Nephron progenitor cell (in vitro differentiated cells): ENCODE results near the gene MYH7.

Experiments
- DNase-seq: peaks from one replicate; pipeline ENCODE4 v3.0.0; 2021
- H3K27ac Mint-ChIP-seq: 2 replicates; pipeline ENCODE4 v1.8.0; 2021; ENCODE audit warnings: mild to moderate bottlenecking, moderate library complexity, mixed read lengths
- H3K27me3 Mint-ChIP-seq: 2 replicates; pipeline ENCODE4 v1.8.0; 2021; ENCODE audit warnings: mild to moderate bottlenecking, low read depth, mixed read lengths; ENCODE audit not compliant: poor library complexity
- H3K36me3 Mint-ChIP-seq: 2 replicates; pipeline ENCODE4 v1.8.0; 2021; ENCODE audit warnings: low read depth, mixed read lengths
- H3K4me1 Mint-ChIP-seq: 2 replicates; pipeline ENCODE4 v1.8.0; 2021; ENCODE audit warnings: mixed read lengths
- H3K4me3 Mint-ChIP-seq: 2 replicates; pipeline ENCODE4 v1.8.0; 2021; ENCODE audit warnings: mild to moderate bottlenecking, moderate library complexity, mixed read lengths
- H3K9me3 Mint-ChIP-seq: 2 replicates; pipeline ENCODE4 v1.8.0; 2021; ENCODE audit warnings: mild to moderate bottlenecking, moderate library complexity, mixed read lengths
- CTCF ChIP-seq: fragments of 200-600 bp; sonication (generic); IDR thresholded peaks from 2 replicates; pipeline ENCODE4 v1.5.0; 2021; ENCODE audit warnings: antibody characterized with exemption

Gene MYH7

DNA sequence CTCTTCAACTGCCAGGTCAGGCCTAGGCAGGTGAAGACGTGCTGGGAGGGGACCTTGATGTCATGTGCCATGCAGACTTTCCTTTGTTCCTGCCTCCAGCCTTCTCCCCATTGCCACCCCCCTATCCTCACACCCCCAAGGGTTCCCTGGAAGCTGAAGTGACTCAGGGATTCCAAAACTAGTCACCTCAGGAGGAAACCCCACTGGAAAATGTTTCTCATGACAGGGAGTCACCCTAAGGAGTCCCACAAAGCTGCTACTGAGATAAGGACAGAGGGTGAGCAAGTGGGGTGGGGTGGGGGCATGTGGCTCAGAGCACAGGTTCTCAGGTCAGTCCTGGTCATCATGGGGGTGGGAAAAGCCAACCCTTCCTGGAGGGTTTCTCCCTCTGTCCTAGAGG, 65.2 kb downstream of the MYH7 start:
- DNase-seq: no peak
- Mint-ChIP-seq H3K9me3 (no peaks in the 10 kb centered on the region), H3K36me3 (no peaks in the 10 kb centered on the region), H3K4me1 (peaks cover 14% of the 10 kb centered on the region), H3K27ac (no peak overlapping the region), H3K4me3 (no peak overlapping the region), H3K27me3 (peaks cover 19% of the 10 kb centered on the region)
- no peak for TF ChIP-seq CTCF

DNA sequence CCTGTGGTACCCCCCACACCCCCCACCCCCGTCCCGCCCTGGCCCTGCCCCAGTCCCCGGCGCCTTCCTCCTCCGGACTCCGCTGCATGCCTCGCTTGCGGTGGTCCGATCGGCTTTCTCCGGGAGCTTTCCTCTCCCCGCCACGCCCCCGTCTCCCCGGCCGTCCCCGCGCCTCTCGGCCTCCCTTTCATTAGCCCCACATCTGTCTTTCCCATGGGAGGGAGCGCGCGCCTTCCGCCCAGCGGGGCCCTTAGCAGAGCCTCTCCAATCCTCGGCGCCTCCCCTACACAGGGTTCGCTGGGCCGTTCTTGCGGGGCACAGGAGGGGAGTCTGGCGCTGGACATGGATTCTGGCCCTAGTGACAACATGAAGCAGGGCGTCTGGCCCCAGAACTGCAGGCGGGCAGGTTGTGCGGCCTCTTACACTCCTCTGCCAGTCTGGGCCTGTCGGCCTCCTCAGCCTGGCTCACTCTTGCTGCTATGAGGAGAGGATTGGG, 69.0 kb downstream of the MYH7 start:
- Mint-ChIP-seq H3K9me3 (no peaks in the 10 kb centered on the region), H3K4me1 (peaks cover 43% of the 10 kb centered on the region), H3K36me3 (peaks cover 10% of the 10 kb centered on the region), H3K4me3 (peak overlapping the region; percentile 75), H3K27ac (peak overlapping the region; percentile 96), H3K27me3 (peaks cover 15% of the 10 kb centered on the region)
- no peak for TF ChIP-seq CTCF
- peak; percentile 94 for DNase-seq

DNA sequence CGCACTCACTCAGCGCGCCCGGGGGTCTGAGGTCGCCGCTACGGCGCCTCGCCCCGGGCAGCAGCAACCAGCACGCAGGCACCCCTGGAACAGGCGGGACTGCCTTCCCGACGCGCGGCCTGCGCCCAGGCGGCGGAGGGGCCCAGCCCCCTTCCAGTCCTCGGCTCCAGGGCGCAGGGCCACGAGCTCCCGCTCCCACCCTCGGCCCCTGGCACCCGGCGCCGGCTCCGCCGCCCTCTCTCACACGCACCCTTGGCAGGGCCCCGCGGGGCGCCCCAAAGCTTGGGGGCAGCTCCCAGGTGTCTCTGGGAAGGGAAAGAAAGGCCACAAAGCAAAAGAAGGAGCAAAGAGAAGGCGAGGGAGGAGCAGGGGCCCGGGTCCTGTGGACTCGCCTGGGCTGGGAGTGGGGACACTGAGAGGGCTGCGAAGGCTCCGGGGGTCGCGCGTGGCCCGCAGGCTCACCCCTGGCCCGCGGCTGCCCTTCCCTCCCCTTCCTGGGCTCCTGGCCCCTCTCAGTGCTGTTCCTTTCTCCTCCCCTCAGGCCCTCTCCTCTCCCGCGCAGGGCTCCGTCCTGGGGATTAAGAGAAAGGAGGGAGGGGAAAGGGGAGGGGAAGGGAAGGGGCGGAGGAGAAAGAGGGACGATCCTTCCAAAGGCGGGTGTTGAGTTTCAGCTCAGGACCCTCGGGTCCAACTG, 69.6 kb downstream of the MYH7 start:
- Mint-ChIP-seq H3K4me1 (peaks cover 49% of the 10 kb centered on the region), H3K27ac (no peak overlapping the region)

GRCh38 chr14:23365036-23365731, 70.3 kb downstream of the MYH7 start, which contains the start of gene EFS:
Gene EFS, minus strand, starts transcription at chr14:23365172. Its CDS starts 147 bp downstream, at chr14:23365025.
- Mint-ChIP-seq H3K4me1 (peaks cover 51% of the 10 kb centered on the region), H3K27ac (peak within 1 kb of the TSS; percentile 69), H3K27me3 (peaks cover 8% of the 10 kb centered on the region), H3K9me3 (no peaks in the 10 kb centered on the region), H3K4me3 (peak within 1 kb of the TSS; percentile 93), H3K36me3 (peaks cover 20% of the 10 kb centered on the region)
- TF ChIP-seq CTCF: no peak
- DNase-seq: peak; percentile 50

More for the DNA sequence above, 69.6 kb downstream of the MYH7 start:
- Mint-ChIP-seq H3K4me3 (peak overlapping the region; percentile 78), H3K27me3 (peaks cover 11% of the 10 kb centered on the region), H3K36me3 (peaks cover 15% of the 10 kb centered on the region), H3K9me3 (no peaks in the 10 kb centered on the region)
- no peak for TF ChIP-seq CTCF
- peak; percentile 39 for DNase-seq

GRCh38 chr14:23364164-23365035, 71.1 kb downstream of the MYH7 start:
- H3K4me1 Mint-ChIP-seq: peaks cover 51% of the 10 kb centered on the region
- peaks cover 24% of the 10 kb centered on the region for H3K36me3 Mint-ChIP-seq
- H3K27me3 Mint-ChIP-seq: peaks cover 4% of the 10 kb centered on the region
- DNase-seq: no peak
- peak overlapping the region; percentile 93 for H3K4me3 Mint-ChIP-seq
- no peaks in the 10 kb centered on the region for H3K9me3 Mint-ChIP-seq
- peak overlapping the region; percentile 69 for H3K27ac Mint-ChIP-seq
- TF ChIP-seq CTCF: no peak
